Mucosa of stomach (tissue), 1 donor: Measurements from ENCODE around the gene CWF19L2.
"Not testable (repeated sequence)": the region's sequence is repeated elsewhere in the genome, so short reads cannot be mapped to it uniquely, and the experiment has no call there.

ENCODE experiments used
- H3K27me3 ChIP-seq: one replicate; pipeline ENCODE4 v1.7.0; 2013; ENCODE audit warnings: mild to moderate bottlenecking, low read length; ENCODE audit not compliant: control insufficient read depth, insufficient read depth
- H3K36me3 ChIP-seq: one replicate; pipeline ENCODE4 v1.7.0; 2013; ENCODE audit warnings: low read length; ENCODE audit not compliant: control insufficient read depth, insufficient read depth
- H3K4me1 ChIP-seq: one replicate; pipeline ENCODE4 v1.7.0; 2013; ENCODE audit warnings: mild to moderate bottlenecking, low read length; ENCODE audit not compliant: control insufficient read depth, insufficient read depth
- H3K4me3 ChIP-seq: one replicate; pipeline ENCODE4 v1.7.0; 2013; ENCODE audit warnings: low read length
- H3K9ac ChIP-seq: one replicate; pipeline ENCODE4 v1.7.0; 2013; ENCODE audit warnings: mild to moderate bottlenecking, low read length, moderate library complexity
- H3K9me3 ChIP-seq: one replicate; pipeline ENCODE4 v1.7.0; 2013; ENCODE audit warnings: mild to moderate bottlenecking, low read length, moderate library complexity; ENCODE audit not compliant: control insufficient read depth
- donor health status: Pancreatic carcinoma.

Gene CWF19L2

DNA sequence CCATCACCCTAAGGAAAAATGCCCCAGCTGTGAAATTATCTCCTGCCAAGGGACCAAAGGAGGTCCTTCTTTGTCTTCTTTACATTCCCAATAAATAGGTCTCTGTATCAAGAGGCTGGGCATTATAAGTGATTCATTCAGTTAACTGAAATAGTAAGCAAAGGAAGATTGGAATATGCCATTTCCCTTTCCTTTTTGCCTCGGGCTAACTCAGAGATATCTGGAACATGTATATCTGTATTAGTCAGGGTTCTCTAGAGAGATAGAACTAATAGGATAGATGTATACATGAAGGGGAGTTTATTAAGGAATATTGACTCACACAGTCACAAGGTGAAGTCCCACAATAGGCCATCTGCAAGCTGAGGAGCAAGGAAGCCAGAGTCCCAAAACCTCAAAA, 15.3 kb upstream of the CWF19L2 start:
- Histone ChIP-seq H3K4me1 (no peaks in the 10 kb centered on the region), H3K4me3 (no peak overlapping the region), H3K9me3 (no peaks in the 10 kb centered on the region), H3K36me3 (no peaks in the 10 kb centered on the region), H3K9ac (no peak overlapping the region), H3K27me3 (no peaks in the 10 kb centered on the region)

GRCh38 chr11:107468596-107468995, 11.0 kb upstream of the CWF19L2 start:
- Histone ChIP-seq H3K36me3 (no peaks in the 10 kb centered on the region), H3K9ac (no peak overlapping the region), H3K9me3 (no peaks in the 10 kb centered on the region), H3K27me3 (peaks cover 2% of the 10 kb centered on the region), H3K4me3 (no peak overlapping the region), H3K4me1 (no peaks in the 10 kb centered on the region)

- H3K9ac ChIP-seq, result no peak overlapping the region
- H3K27me3 ChIP-seq, result peaks cover 2% of the 10 kb centered on the region
- no peaks in the 10 kb centered on the region for H3K4me1 ChIP-seq
- H3K36me3 ChIP-seq, result no peaks in the 10 kb centered on the region
- H3K4me3 ChIP-seq, result no peak overlapping the region
- H3K9me3 ChIP-seq, result no peaks in the 10 kb centered on the region
These were observed 10.1 kb upstream of the CWF19L2 start for GRCh38 chr11:107467696-107468095.

- not testable (repeated sequence) for H3K4me1 ChIP-seq, H3K27me3 ChIP-seq, H3K9ac ChIP-seq, H3K4me3 ChIP-seq, H3K36me3 ChIP-seq, H3K9me3 ChIP-seq
These were observed 8.7 kb upstream of the CWF19L2 start for GRCh38 chr11:107466275-107466866.

DNA sequence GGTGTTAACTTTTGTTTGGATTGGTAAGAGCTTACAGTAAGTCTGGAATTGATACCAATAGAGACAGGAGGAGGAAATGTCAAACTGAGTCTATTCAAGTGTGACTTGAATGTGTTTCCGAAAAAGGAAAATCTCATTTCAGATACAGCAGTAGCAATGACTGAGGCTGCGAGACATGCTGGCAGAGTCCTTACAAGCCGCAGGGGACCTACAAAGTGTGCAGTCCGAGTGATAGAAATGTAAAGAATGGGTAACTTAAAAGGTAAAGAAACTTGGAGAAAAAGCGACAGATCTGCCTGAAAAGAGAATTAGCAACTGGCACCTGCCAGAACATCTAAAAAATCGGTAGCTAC, 444 bp downstream of the CWF19L2 start:
- Histone ChIP-seq H3K9ac (peak overlapping the region; percentile 82), H3K4me3 (peak overlapping the region; percentile 71), H3K9me3 (no peaks in the 10 kb centered on the region), H3K4me1 (no peaks in the 10 kb centered on the region), H3K27me3 (no peaks in the 10 kb centered on the region), H3K36me3 (no peaks in the 10 kb centered on the region)

GRCh38 chr11:107453594-107454286, 3.9 kb downstream of the CWF19L2 start:
- Histone ChIP-seq H3K36me3 (no peaks in the 10 kb centered on the region), H3K4me3 (no peak overlapping the region), H3K9me3 (no peaks in the 10 kb centered on the region), H3K27me3 (no peaks in the 10 kb centered on the region), H3K9ac (no peak overlapping the region), H3K4me1 (no peaks in the 10 kb centered on the region)

- H3K36me3 ChIP-seq, result no peaks in the 10 kb centered on the region
- H3K9ac ChIP-seq, result no peak overlapping the region
- H3K4me3 ChIP-seq, result no peak overlapping the region
- H3K27me3 ChIP-seq, result no peaks in the 10 kb centered on the region
- no peaks in the 10 kb centered on the region for H3K4me1 ChIP-seq
- H3K9me3 ChIP-seq, result no peaks in the 10 kb centered on the region
These were observed 10.7 kb downstream of the CWF19L2 start for GRCh38 chr11:107446822-107447431.

DNA sequence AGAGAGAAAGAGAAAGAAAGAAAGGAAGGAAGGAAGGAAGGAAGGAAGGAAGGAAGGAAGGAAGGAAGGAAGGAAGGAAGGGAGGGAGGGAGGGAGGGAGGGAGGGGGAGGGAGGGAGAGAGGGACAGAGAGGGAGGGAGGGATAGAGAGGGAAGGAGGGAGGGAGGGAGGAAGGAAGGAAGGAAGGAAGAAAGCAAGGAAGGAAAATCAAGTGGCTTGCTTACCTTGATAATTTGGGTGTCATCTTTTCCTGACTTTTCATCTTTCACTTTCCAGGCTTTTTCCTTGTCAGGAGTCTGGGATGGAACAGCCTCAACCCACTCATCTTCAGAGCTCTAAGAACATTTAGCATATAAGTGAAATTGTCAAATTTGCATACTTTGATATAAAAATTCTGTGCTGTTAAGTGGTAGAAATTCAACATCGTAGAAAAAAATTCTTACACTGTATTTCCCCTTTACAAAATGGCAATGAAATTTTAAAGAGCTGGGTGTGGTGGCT, 14.9 kb downstream of the CWF19L2 start:
- H3K9me3 ChIP-seq, result no peaks in the 10 kb centered on the region
- no peaks in the 10 kb centered on the region for H3K4me1 ChIP-seq
- no peaks in the 10 kb centered on the region for H3K36me3 ChIP-seq
- H3K4me3 ChIP-seq, result no peak overlapping the region
- no peak overlapping the region for H3K9ac ChIP-seq
- no peaks in the 10 kb centered on the region for H3K27me3 ChIP-seq

DNA sequence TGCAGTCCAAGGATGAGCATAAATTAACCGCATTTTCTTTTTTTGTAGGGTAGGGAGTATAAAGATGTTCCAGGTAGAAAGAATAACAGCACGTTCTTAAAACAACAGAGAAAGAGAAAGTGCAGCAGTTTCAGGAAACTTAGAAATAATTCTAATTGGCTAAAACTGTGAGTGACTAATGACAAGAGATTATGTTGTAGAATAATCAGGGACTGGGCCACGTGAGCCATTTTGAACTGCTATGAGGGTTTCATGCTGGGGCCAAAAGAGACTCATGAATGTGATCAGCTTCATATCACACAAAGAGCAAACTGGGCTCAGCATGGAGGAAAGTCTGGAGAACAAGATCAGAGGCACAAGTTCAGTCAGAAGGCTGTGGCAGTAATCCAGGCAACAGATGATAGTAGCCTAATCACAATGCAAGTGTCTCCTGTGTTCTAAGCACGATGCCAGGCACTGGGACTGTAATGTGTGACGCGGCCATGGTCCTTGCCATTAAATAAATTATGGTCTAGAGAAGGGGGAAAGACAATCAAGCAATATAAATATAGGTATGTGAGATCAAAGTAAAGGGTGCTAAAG, 17.9 kb downstream of the CWF19L2 start:
- H3K4me1 ChIP-seq, result no peaks in the 10 kb centered on the region

DNA sequence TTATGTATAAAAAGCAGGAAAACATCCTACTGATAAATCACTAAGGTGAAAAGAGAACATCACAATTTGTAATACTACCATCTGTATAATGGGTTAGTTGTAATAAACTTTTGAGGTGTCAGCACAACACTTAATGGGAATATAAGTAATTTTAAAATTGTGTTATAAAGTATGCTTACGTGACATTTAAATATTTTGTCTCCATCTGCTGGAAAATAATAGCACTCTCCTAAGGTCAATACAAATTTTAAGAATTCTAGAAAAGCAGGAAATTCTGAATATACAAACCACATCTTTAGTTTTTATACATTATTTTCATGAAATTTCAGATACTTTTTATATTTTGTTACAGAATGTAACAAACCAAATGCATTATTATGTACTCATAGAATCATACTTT, 19.5 kb downstream of the CWF19L2 start:
- no peaks in the 10 kb centered on the region for H3K9me3 ChIP-seq
- no peaks in the 10 kb centered on the region for H3K27me3 ChIP-seq
- H3K9ac ChIP-seq, result no peak overlapping the region
- no peaks in the 10 kb centered on the region for H3K4me1 ChIP-seq
- H3K4me3 ChIP-seq, result no peak overlapping the region
- H3K36me3 ChIP-seq, result no peaks in the 10 kb centered on the region

More for the DNA sequence above, 17.9 kb downstream of the CWF19L2 start:
- Histone ChIP-seq H3K9me3 (no peaks in the 10 kb centered on the region), H3K9ac (no peak overlapping the region), H3K36me3 (no peaks in the 10 kb centered on the region), H3K27me3 (no peaks in the 10 kb centered on the region), H3K4me3 (no peak overlapping the region)

DNA sequence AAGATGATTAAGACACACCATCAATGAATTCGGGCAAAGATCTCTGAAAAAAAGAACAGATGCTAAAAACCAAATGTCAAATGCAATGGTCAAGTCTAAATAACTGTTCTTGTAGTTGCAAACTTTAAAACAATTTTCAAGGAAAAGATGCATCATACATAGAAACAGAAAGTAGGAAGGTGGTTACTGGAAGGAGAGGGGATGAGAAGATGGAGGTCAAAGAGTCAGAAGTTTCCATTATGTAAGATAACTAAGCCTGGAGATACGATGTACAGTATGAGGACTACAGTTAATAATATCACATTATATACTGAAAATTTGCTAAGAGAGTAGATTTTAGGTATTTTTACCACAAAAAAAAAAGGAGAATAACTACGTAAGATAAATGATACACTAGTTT, 27.1 kb downstream of the CWF19L2 start:
- no peaks in the 10 kb centered on the region for H3K9me3 ChIP-seq
- H3K9ac ChIP-seq, result no peak overlapping the region
- no peaks in the 10 kb centered on the region for H3K36me3 ChIP-seq
- no peaks in the 10 kb centered on the region for H3K27me3 ChIP-seq
- no peaks in the 10 kb centered on the region for H3K4me1 ChIP-seq
- H3K4me3 ChIP-seq, result no peak overlapping the region

- no peaks in the 10 kb centered on the region for H3K4me1 ChIP-seq
- H3K4me3 ChIP-seq, result no peak overlapping the region
- H3K27me3 ChIP-seq, result no peaks in the 10 kb centered on the region
- no peak overlapping the region for H3K9ac ChIP-seq
- no peaks in the 10 kb centered on the region for H3K36me3 ChIP-seq
- H3K9me3 ChIP-seq, result no peaks in the 10 kb centered on the region
These were observed 29.9 kb downstream of the CWF19L2 start for GRCh38 chr11:107427569-107428180.
